C4-2B (cell line): ENCODE measurements around the gene CUEDC1.

Source experiments
- CTCF ChIP-seq: fragments of 450-650 bp; conservative IDR thresholded peaks from 2 replicates; pipeline ENCODE4 v1.5.1; 2017; ENCODE audit warnings: mild to moderate bottlenecking
- ZFX ChIP-seq: fragments of 450-650 bp; IDR thresholded peaks from 2 replicates; pipeline ENCODE4 v1.6.1; 2017

- TF ChIP-seq CTCF, result no peak
- no peak for TF ChIP-seq ZFX
These were observed 25.8 kb downstream of the CUEDC1 start for GRCh38 chr17:57929386-57929785.
